Small intestine (tissue), 7 donors: ENCODE data around the gene MTRF1. TPM values are rescaled to one million over a fixed set of nuclear protein-coding genes. Genes with fewer than 3 reads are reported as not detected.
A peak's percentile ranks its signal among the peaks of the same experiment; 100 is the strongest.

ENCODE experiments used
- DNase-seq, 2 donors: peaks; one replicate each; pipeline versions ENCODE4 v3.0.0 to v3.0.0-alpha.2; 2013
- FAIRE-seq: peaks from 2 replicates; lab custom pipeline; 2012; peaks lifted over from hg19 to GRCh38; lab: Jason Lieb, UNC
- H3K27ac ChIP-seq, 3 donors: one replicate each; pipeline ENCODE4 v1.5.1; 2013; ENCODE audit warnings: low read length in 2 of 3, mild to moderate bottlenecking in 2 of 3, control low read depth in 1 of 3, inconsistent platforms in 1 of 3, low read depth in 1 of 3, moderate library complexity in 1 of 3
- H3K27me3 ChIP-seq, 3 donors: one replicate each; pipeline ENCODE4 v1.6.1; 2013; ENCODE audit warnings: low read length in 3 of 3, inconsistent platforms in 1 of 3; ENCODE audit not compliant: control insufficient read depth in 3 of 3, insufficient read depth in 3 of 3
- H3K36me3 ChIP-seq, 3 donors: one replicate each; pipeline ENCODE4 v1.6.1; 2013; ENCODE audit warnings: low read length in 3 of 3, inconsistent platforms in 1 of 3, low read depth in 1 of 3, mild to moderate bottlenecking in 1 of 3, moderate library complexity in 1 of 3; ENCODE audit not compliant: control insufficient read depth in 3 of 3, insufficient read depth in 2 of 3
- H3K4me1 ChIP-seq, 3 donors: one replicate each; pipeline ENCODE4 v1.6.1; 2013; ENCODE audit warnings: low read length in 2 of 3, inconsistent platforms in 1 of 3, low read depth in 1 of 3, mild to moderate bottlenecking in 1 of 3, moderate library complexity in 1 of 3; ENCODE audit not compliant: control insufficient read depth in 3 of 3, insufficient read depth in 2 of 3
- H3K4me3 ChIP-seq, 3 donors: one replicate each; pipeline ENCODE4 v1.5.1; 2013; ENCODE audit warnings: low read length in 3 of 3, control low read depth in 1 of 3, inconsistent platforms in 1 of 3, low read depth in 1 of 3, mild to moderate bottlenecking in 1 of 3, moderate library complexity in 1 of 3
- H3K9me3 ChIP-seq, 2 donors: one replicate each; pipeline ENCODE4 v1.6.1; 2013; ENCODE audit warnings: low read depth in 1 of 2, low read length in 1 of 2; ENCODE audit not compliant: control insufficient read depth in 2 of 2, insufficient read depth in 1 of 2
- WGBS, 3 donors: extraction: QIAGEN DNeasy Blood & Tissue Kit; methylation state at CpG; one replicate each; pipeline ENCODE4 v1.1.7; 2013; 5-methylcytosine and 5-hydroxymethylcytosine counted together
- polyA plus RNA-seq, 4 donors: library from polyadenylated mRNA; stranded (reverse) in 3 of 4; unstranded in 1 of 4; fragments of 200-250 nt in 3 of 4; fragments of 120-200 nt in 1 of 4; gene quantifications; one replicate each; pipeline versions ENCODE4 v1.2.1 to v1.2.3, GENCODE V29; 2013
- donor health status: healthy with polysubstance abuse.
- donor health status: control.
- donor health status: control.
- donor health status: Bipolar disorder and iron deficiency.
- donor health status: healthy.

MTRF1 gene
- polyA plus RNA-seq, 4 donors: 10.0 to 14.9 (median 12.5) TPM

DNA sequence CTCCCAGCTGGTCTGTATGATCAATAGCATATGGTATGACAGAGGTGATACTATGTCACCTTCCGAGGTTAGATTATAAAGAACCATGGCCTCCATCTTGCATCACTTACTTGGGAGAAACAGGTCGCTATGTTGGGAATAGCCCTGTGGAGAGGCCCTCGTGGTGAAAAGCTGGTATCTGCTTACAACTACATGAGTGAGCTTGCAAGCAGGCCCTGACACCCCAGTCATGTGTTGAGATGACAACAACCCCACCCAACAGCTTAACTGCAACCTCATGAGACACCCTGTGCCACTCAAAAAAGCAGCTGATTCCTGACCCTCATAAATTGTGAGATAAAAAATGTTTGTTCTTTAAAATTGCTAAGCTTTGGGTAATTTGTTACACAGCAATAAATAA, 18.8 kb downstream of the MTRF1 start:
- DNase-seq (peak in 1 of 2 donors; percentile 11), FAIRE-seq (no peak)
- Histone ChIP-seq H3K4me1 (no peaks in the 10 kb centered on the region), H3K36me3 (peaks cover 0 to 14% (median 0%) of the 10 kb centered on the region in 3 donors), H3K27me3 (no peaks in the 10 kb centered on the region), H3K4me3 (no peak overlapping the region), H3K9me3 (no peaks in the 10 kb centered on the region), H3K27ac (no peak overlapping the region)
- WGBS, 3 donors: 78 to 83% (median 79%) methylated on average over 3 of the region's 3 CpGs

DNA sequence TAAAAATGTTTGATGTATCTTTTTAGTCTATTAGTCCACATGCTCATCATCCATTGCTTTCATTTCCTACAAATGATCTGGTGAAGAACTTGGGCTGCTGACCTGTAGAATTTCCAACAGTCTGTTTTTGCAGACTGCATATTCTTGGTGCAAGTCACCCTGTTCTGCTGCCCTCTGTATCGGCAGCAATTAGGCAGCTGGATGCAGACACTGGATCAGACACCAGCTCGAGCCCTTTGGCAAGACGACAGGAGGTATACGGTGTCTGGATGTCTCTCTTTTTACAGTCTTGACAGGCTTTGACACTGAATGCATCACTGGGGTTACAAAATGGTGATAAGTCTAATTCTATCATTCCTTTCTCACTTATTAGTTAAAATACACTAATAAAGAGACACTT, 21.8 kb downstream of the MTRF1 start:
- Histone ChIP-seq H3K4me3 (no peak overlapping the region), H3K27me3 (no peaks in the 10 kb centered on the region), H3K36me3 (peaks cover 0 to 6% (median 1%) of the 10 kb centered on the region in 3 donors), H3K27ac (no peak overlapping the region), H3K4me1 (no peaks in the 10 kb centered on the region), H3K9me3 (no peaks in the 10 kb centered on the region)
- no peak for DNase-seq
- 93 to 97% (median 94%) methylated on average over 4 of the region's 4 CpGs for WGBS, 3 donors
- no peak for FAIRE-seq

DNA sequence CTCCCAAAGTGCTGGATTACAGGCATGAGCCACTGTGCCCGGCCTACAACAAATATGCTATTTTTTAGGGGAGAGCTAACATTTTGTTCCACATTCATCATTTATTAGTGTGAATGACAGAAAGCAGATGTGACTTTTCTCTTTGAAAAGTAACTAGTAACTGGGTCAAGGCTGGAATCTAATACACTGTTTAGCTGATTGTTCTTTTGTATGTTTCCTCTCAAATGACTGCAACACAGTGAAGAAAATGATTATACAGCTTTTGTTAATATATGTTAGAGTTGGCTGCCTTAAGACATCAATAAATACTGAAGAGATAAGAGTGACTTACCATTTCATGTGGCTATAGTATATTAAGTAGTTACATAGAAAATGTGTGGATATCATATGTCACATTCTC, 27.0 kb downstream of the MTRF1 start:
- 87 to 89% (median 87%) methylated on average over 1 of the region's 1 CpG for WGBS, 3 donors
- peak in 1 of 2 donors; percentile 6 for DNase-seq
- H3K9me3 ChIP-seq: no peaks in the 10 kb centered on the region

DNA sequence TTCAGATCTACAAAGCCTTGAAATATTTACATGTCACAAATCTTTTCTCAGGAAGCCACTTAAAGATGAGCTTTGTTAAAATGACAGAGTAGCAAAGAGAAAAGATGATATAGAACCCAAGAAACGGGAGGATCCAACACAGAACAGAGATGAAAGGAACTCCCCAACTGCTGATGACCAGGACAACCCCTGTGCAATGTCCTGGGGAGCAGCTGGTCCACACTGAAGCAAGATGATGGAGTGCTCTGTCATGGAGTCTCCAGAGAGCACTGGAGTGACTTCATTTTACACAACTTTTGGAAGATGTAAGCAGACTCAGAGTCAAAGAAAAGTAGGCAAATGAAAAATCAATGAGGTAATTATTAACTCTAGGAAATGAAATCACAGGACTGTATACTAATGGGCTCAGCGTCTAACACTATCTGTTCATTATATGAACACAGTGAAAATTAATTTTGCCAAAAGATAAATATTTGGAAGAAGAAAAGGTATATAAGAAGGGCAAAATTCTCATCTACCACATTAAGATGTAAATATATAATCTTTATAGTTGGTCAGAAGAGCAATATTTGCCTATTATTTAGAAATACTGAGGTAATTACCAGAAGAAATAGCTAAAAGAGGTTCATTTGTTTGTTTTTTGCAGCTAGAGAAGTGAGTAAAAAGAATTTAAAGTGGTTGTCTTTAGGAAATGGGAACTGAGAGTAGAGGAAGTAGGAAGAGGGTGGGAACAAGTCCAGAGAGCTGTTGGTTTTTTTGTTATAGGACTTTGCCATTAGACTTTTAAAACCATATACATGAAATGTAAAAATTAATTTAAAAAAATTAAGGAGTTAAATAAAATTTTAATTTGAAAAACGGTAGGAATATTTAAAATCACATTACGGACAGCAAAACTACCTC, 30.5 kb downstream of the MTRF1 start:
- Histone ChIP-seq H3K4me1 (peaks cover 0 to 2% (median 0%) of the 10 kb centered on the region in 3 donors), H3K27me3 (no peaks in the 10 kb centered on the region), H3K36me3 (peaks cover 0 to 11% (median 3%) of the 10 kb centered on the region in 3 donors), H3K9me3 (no peaks in the 10 kb centered on the region), H3K27ac (no peak overlapping the region), H3K4me3 (no peak overlapping the region)
- WGBS, 3 donors: 78 to 84% (median 78%) methylated on average over 4 of the region's 4 CpGs
- DNase-seq (no peak), FAIRE-seq (no peak)

More for the DNA sequence above, 27.0 kb downstream of the MTRF1 start:
- Histone ChIP-seq H3K4me3 (no peak overlapping the region), H3K36me3 (peaks cover 0 to 11% (median 1%) of the 10 kb centered on the region in 3 donors), H3K4me1 (peaks cover 0 to 2% (median 0%) of the 10 kb centered on the region in 3 donors), H3K27ac (no peak overlapping the region), H3K27me3 (no peaks in the 10 kb centered on the region)
- no peak for FAIRE-seq

DNA sequence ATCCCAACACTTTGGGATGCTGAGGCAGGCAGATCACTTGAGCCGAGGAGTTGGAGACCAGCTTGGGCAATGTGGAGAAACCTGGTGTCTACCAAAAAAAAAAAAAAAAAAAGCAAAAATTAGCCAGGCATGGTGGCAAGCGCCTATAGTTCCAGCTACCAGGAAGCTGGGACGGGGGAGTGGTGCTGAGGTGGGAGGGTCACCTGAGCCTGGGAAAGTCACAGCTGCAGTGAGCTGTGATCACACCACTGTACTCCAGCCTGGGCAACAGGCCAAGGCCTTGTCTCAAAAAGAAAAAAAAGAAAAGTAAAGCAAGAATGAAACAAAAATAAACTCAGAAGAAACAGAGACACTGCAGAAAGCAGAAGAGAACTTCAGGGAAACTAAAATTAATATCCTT, 31.6 kb downstream of the MTRF1 start:
- no peak overlapping the region for H3K4me3 ChIP-seq
- no peak overlapping the region for H3K27ac ChIP-seq
- H3K27me3 ChIP-seq: no peaks in the 10 kb centered on the region
- peak; percentile 11 to 80 for DNase-seq
- H3K36me3 ChIP-seq: peaks cover under 1 to 11% (median 3%) of the 10 kb centered on the region in 3 donors
- FAIRE-seq: no peak
- H3K4me1 ChIP-seq: peaks cover 0 to 2% (median 0%) of the 10 kb centered on the region in 3 donors
- WGBS, 3 donors: 48 to 83% (median 62%) methylated on average over 3 of the region's 3 CpGs
- H3K9me3 ChIP-seq: no peaks in the 10 kb centered on the region

DNA sequence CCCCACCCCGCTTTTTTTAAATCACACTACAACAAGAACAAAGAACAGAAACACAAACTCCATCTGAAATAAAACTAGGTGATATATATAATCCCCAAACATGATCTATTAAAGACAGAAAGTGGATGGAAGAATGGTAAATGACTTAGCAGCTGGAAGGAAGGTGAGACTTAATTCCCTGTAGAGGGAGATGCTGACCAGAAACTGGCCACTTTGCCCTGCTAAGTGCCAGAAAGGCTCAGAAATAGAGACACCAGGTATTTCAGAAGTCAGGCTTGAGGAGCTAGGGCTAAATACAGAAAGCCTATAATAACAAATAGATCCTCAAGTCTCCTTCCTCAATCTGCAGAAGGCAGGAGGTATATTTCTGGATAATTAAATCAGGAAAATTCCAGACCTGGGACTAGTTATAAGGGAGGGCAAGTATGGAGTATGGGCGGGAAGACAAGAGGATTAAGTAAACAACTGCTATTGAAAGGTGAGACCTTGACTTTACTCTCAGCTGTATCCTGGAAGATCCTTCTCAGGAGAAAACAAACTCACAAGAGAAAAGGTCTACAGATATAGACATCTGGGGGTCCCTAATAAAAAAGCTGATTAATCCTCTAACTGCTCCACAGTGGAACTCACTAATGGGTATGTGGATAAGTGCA, 32.2 kb downstream of the MTRF1 start:
- H3K27ac ChIP-seq: no peak overlapping the region

DNA sequence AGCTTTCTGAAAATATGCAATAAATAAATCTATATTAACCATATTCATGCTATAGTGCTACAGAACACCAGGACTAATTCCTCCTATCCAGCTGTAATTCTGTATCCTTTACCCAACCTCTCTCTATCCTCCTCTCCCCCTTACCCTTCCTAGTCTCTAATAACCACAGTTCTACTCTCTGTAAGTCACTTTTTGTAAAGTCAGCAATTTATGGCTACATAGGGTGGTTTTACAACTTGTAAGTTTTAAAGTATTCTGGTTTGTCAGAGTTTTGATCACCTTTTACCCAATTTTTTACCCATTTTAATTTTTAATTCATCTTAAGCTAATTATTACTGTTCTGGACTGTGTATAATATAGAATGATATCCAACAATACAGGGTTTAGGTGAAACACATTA, 34.0 kb downstream of the MTRF1 start:
- no peaks in the 10 kb centered on the region for H3K9me3 ChIP-seq
- no peak for DNase-seq
- no peak overlapping the region for H3K27ac ChIP-seq
- no peak overlapping the region for H3K4me3 ChIP-seq
- H3K4me1 ChIP-seq: peaks cover 0 to 2% (median 0%) of the 10 kb centered on the region in 3 donors
- no peak for FAIRE-seq
- H3K36me3 ChIP-seq: peaks cover 3 to 9% (median 3%) of the 10 kb centered on the region in 3 donors
- no peaks in the 10 kb centered on the region for H3K27me3 ChIP-seq

More for the DNA sequence above, 32.2 kb downstream of the MTRF1 start:
- Histone ChIP-seq H3K27me3 (no peaks in the 10 kb centered on the region), H3K36me3 (peaks cover 3 to 10% (median 3%) of the 10 kb centered on the region in 3 donors), H3K4me3 (no peak overlapping the region), H3K9me3 (no peaks in the 10 kb centered on the region), H3K4me1 (peaks cover 0 to 2% (median 0%) of the 10 kb centered on the region in 3 donors)
- no peak for DNase-seq
- 90 to 98% (median 95%) methylated on average over 2 of the region's 2 CpGs for WGBS, 3 donors
- no peak for FAIRE-seq
